SK-N-MC (cell line): Measurements from ENCODE around the gene ZNF747.

Source experiments
- DNase-seq: peaks from one replicate; pipeline ENCODE4 v3.0.0-alpha.2; 2011; ENCODE audit warnings: low read depth, low spot score
- H3K27ac ChIP-seq: fragments of 200-600 bp; sonication (generic); 2 replicates; pipeline ENCODE4 v1.5.1; 2016; ENCODE audit warnings: mixed run types
- H3K36me3 ChIP-seq: fragments of 200-600 bp; sonication (generic); 2 replicates; pipeline ENCODE4 v1.6.1; 2017; ENCODE audit warnings: antibody characterized with exemption, low read length, mixed read lengths; ENCODE audit not compliant: insufficient read depth
- H3K4me3 ChIP-seq: fragments of 200-600 bp; sonication (generic); 2 replicates; pipeline ENCODE4 v1.5.1; 2016
- H3K9ac ChIP-seq: fragments of 200-600 bp; sonication (generic); 2 replicates; pipeline ENCODE4 v1.8.0; 2017; ENCODE audit warnings: mixed run types, mixed read lengths; ENCODE audit not compliant: insufficient read length
- H3K9me3 ChIP-seq: fragments of 200-600 bp; sonication (generic); 2 replicates; pipeline ENCODE4 v1.6.1; 2017; ENCODE audit warnings: low read depth, mild to moderate bottlenecking, antibody characterized with exemption, low read length, moderate library complexity, mixed read lengths
- EZH2 ChIP-seq: fragments of 200-600 bp; sonication (generic); IDR thresholded peaks from one replicate; pipeline ENCODE4 v1.6.1; 2017; ENCODE audit warnings: antibody characterized with exemption
- FOXP2 ChIP-seq: optimal IDR thresholded peaks from 2 replicates; pipeline ENCODE3; 2011; ENCODE audit warnings: mild to moderate bottlenecking, moderate library complexity; ENCODE audit not compliant: insufficient read depth; ENCODE audit errors: extremely low read length, control extremely low read depth
- POLR2AphosphoS5 ChIP-seq: IDR thresholded peaks from 2 replicates; pipeline ENCODE4 v1.6.1; 2012; ENCODE audit warnings: mild to moderate bottlenecking, low read depth, low read length, borderline replicate concordance

ZNF747 gene

GRCh38 chr16:30569281-30569680 is 34.6 kb upstream of the ZNF747 start:
- DNase-seq: no peak
- TF ChIP-seq POLR2AphosphoS5 (no peak), EZH2 (no peak), FOXP2 (no peak)
- Histone ChIP-seq H3K27ac (no peak overlapping the region), H3K36me3 (no peaks in the 10 kb centered on the region), H3K9ac (no peak overlapping the region), H3K9me3 (no peaks in the 10 kb centered on the region), H3K4me3 (no peak overlapping the region)

GRCh38 chr16:30567991-30568638 is 33.5 kb upstream of the ZNF747 start:
- peak overlapping the region; percentile 46; the same call in 1 of the 2 replicates for H3K27ac ChIP-seq
- peak; percentile 69 for DNase-seq
- TF ChIP-seq EZH2 (no peak), POLR2AphosphoS5 (no peak)
- no peak overlapping the region for H3K9ac ChIP-seq
- H3K36me3 ChIP-seq: no peaks in the 10 kb centered on the region
- no peaks in the 10 kb centered on the region for H3K9me3 ChIP-seq
- peak overlapping the region; percentile 17; the same call in 1 of the 2 replicates for H3K4me3 ChIP-seq

GRCh38 chr16:30567160-30567990 is 32.7 kb upstream of the ZNF747 start:
- no peak for TF ChIP-seq EZH2
- TF ChIP-seq FOXP2: no peak
- TF ChIP-seq POLR2AphosphoS5: no peak
- no peak overlapping the region for H3K27ac ChIP-seq
- DNase-seq: no peak
- no peaks in the 10 kb centered on the region for H3K9me3 ChIP-seq
- no peak overlapping the region for H3K9ac ChIP-seq
- 0 out of 2 replicates have a peak overlapping the region, but pooled peaks have one; percentile 17 for H3K4me3 ChIP-seq
- H3K36me3 ChIP-seq: no peaks in the 10 kb centered on the region

GRCh38 chr16:30566531-30566930 is 31.9 kb upstream of the ZNF747 start:
- TF ChIP-seq EZH2 (no peak), FOXP2 (no peak), POLR2AphosphoS5 (no peak)
- Histone ChIP-seq H3K4me3 (no peak overlapping the region), H3K36me3 (no peaks in the 10 kb centered on the region), H3K9me3 (no peaks in the 10 kb centered on the region), H3K27ac (no peak overlapping the region), H3K9ac (no peak overlapping the region)
- DNase-seq: no peak

- DNase-seq: no peak
- H3K9ac ChIP-seq: no peak overlapping the region
These were observed 31.3 kb upstream of the ZNF747 start for GRCh38 chr16:30565984-30566383.

GRCh38 chr16:30565526-30565925 is 30.9 kb upstream of the ZNF747 start:
- no peak overlapping the region for H3K9ac ChIP-seq
- H3K36me3 ChIP-seq: no peaks in the 10 kb centered on the region
- DNase-seq: no peak
- no peak overlapping the region for H3K27ac ChIP-seq
- H3K4me3 ChIP-seq: no peak overlapping the region
- TF ChIP-seq EZH2: no peak
- TF ChIP-seq POLR2AphosphoS5: no peak
- TF ChIP-seq FOXP2: no peak
- no peaks in the 10 kb centered on the region for H3K9me3 ChIP-seq

More at GRCh38 chr16:30565984-30566383, 31.3 kb upstream of the ZNF747 start:
- Histone ChIP-seq H3K9me3 (no peaks in the 10 kb centered on the region), H3K36me3 (no peaks in the 10 kb centered on the region), H3K4me3 (no peak overlapping the region), H3K27ac (no peak overlapping the region)
- no peak for TF ChIP-seq POLR2AphosphoS5
- no peak for TF ChIP-seq FOXP2
- no peak for TF ChIP-seq EZH2

GRCh38 chr16:30562021-30562420 is 27.4 kb upstream of the ZNF747 start:
- no peak for DNase-seq
- TF ChIP-seq EZH2 (no peak), FOXP2 (no peak), POLR2AphosphoS5 (no peak)
- Histone ChIP-seq H3K36me3 (no peaks in the 10 kb centered on the region), H3K9ac (no peak overlapping the region), H3K9me3 (no peaks in the 10 kb centered on the region), H3K27ac (no peak overlapping the region), H3K4me3 (no peak overlapping the region)

GRCh38 chr16:30561089-30561816 is 26.6 kb upstream of the ZNF747 start:
- Histone ChIP-seq H3K9me3 (no peaks in the 10 kb centered on the region), H3K4me3 (no peak overlapping the region), H3K9ac (no peak overlapping the region), H3K27ac (no peak overlapping the region), H3K36me3 (no peaks in the 10 kb centered on the region; the same call in 1 of the 2 replicates)
- TF ChIP-seq EZH2 (no peak), FOXP2 (no peak), POLR2AphosphoS5 (no peak)
- no peak for DNase-seq
